Right lobe of liver (tissue), 6 donors: Measurements from ENCODE around the gene S1PR5. TPM values are rescaled to one million over a fixed set of nuclear protein-coding genes. Genes with fewer than 3 reads are reported as not detected.

Experiments
- ATAC-seq, 4 donors: fragments of 200-7000 bp; cut with Tn5 transposase; one replicate each; pipeline ENCODE4 v1.9.1; 2020; ENCODE audit warnings: mild to moderate bottlenecking in 4 of 4, moderate library complexity in 4 of 4
- DNase-seq, 3 donors: peaks; one replicate each; pipeline ENCODE4 v3.0.0-alpha.2; 2020
- H3K27ac ChIP-seq, 3 donors: fragments of 200-600 bp; one replicate each; pipeline ENCODE4 v1.8.0; 2022
- H3K27me3 ChIP-seq, 2 donors: fragments of 200-600 bp; one replicate each; pipeline ENCODE4 v1.8.0; 2022
- H3K36me3 ChIP-seq, 4 donors: fragments of 200-600 bp; sonication (generic) in 1 of 4; one replicate each; pipeline versions ENCODE4 v1.5.1 to v1.8.0; 2017 to 2022; ENCODE audit warnings: control low read depth in 1 of 4
- H3K4me1 ChIP-seq, 4 donors: fragments of 200-600 bp; sonication (generic) in 1 of 4; one replicate each; pipeline versions ENCODE4 v1.5.1 to v1.8.0; 2017 to 2022; ENCODE audit warnings: control low read depth in 1 of 4
- H3K4me3 ChIP-seq, 3 donors: fragments of 200-600 bp; one replicate each; pipeline ENCODE4 v1.8.0; 2022
- H3K9me3 ChIP-seq, 4 donors: fragments of 200-600 bp; sonication (generic) in 1 of 4; one replicate each; pipeline versions ENCODE4 v1.5.1 to v1.8.0; 2017 to 2022; ENCODE audit warnings: control low read depth in 1 of 4
- POLR2A ChIP-seq: fragments of 450-650 bp; IDR thresholded peaks from one replicate; pipeline ENCODE4 v1.6.1; 2017; ENCODE audit warnings: antibody characterized with exemption, mild to moderate bottlenecking
- WGBS: methylation state at CpG from one replicate; pipeline ENCODE4 v1.1.6; 2018; ENCODE audit warnings: low coverage, low lambda C conversion rate; ENCODE audit not compliant: insufficient coverage; ENCODE audit errors: missing lambda C conversion rate; 5-methylcytosine and 5-hydroxymethylcytosine counted together
- intact Hi-C, 2 donors: fragments of 100-400 bp; cut with DNase I; formaldehyde crosslinking; loops; one replicate each; pipeline versions ENCODE4 v1.11.2 to v1.14.1; 2022
- total RNA-seq, 6 experiments: library from RNA; depleted of rRNA in 2 of 6; stranded (reverse); fragments of >200 nt in 2 of 6; fragmentation: NEBNext Ultra II Directional in 3 of 6; extraction: Animal tissue kit (Norgen Biotek cat#: 25700) in 3 of 6; gene quantifications; one replicate each; pipeline versions ENCODE4 v1.1.0 to v1.2.4, GENCODE V29; 2016 to 2023
- TF ChIP-seq, protein P1 (sequence below), 4 donors: fragments of 200-600 bp in 3 of 4; fragments of 450-650 bp in 1 of 4; IDR thresholded peaks; one replicate each; pipeline versions ENCODE4 v1.5.1 to v1.8.0; 2016 to 2022; ENCODE audit warnings: antibody characterized with exemption in 4 of 4, mild to moderate bottlenecking in 2 of 4
- donor health status: DM: no; HTN: yes; CAD: no.
- donor health status: DM: no; HTN: no; CAD: no.
- donor health status: DM: no; HTN: no; CAD: no.
- donor health status: DM: no; HTN: yes; CAD: no.
- donor health status: DM: no; HTN: yes; CAD: no.

Gene S1PR5
- total RNA-seq, 6 experiments from 2014 or later, result 0.20 to 0.43 (median 0.35) TPM; not detected in 1

DNA sequence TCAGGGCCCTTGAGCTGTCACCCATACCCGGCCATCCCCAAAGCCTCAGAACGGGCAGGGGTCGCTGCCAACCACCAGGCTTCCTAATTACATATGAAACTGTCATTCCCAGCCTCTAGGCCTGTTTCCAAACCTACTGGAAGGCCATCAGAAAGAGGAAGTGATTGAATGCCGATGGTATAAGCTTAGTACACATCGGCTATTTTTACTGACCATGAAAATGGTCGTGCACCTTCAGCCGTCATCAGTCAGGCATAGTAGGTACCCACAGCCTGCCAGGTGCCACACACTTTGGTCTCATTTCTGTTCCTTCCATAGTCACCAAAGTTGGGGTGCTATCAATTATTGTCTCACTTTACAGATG is 38.3 kb upstream of the S1PR5 start:
- no peak overlapping the region for H3K27ac ChIP-seq
- peaks cover 0 to 73% (median 25%) of the 10 kb centered on the region in 4 donors for H3K36me3 ChIP-seq
- 45% methylated on average over 2 of the region's 7 CpGs for WGBS
- H3K27me3 ChIP-seq, result no peaks in the 10 kb centered on the region
- no peaks in the 10 kb centered on the region for H3K9me3 ChIP-seq
- ATAC-seq (no peak), DNase-seq (no peak)
- no peaks in the 10 kb centered on the region for H3K4me1 ChIP-seq
- no peak for TF ChIP-seq POLR2A
- TF ChIP-seq, protein P1, sequence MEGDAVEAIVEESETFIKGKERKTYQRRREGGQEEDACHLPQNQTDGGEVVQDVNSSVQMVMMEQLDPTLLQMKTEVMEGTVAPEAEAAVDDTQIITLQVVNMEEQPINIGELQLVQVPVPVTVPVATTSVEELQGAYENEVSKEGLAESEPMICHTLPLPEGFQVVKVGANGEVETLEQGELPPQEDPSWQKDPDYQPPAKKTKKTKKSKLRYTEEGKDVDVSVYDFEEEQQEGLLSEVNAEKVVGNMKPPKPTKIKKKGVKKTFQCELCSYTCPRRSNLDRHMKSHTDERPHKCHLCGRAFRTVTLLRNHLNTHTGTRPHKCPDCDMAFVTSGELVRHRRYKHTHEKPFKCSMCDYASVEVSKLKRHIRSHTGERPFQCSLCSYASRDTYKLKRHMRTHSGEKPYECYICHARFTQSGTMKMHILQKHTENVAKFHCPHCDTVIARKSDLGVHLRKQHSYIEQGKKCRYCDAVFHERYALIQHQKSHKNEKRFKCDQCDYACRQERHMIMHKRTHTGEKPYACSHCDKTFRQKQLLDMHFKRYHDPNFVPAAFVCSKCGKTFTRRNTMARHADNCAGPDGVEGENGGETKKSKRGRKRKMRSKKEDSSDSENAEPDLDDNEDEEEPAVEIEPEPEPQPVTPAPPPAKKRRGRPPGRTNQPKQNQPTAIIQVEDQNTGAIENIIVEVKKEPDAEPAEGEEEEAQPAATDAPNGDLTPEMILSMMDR (IDR thresholded peaks at IDR 0.05), result no peak
- intact Hi-C loops, result no loop called here
- H3K4me3 ChIP-seq, result no peak overlapping the region

DNA sequence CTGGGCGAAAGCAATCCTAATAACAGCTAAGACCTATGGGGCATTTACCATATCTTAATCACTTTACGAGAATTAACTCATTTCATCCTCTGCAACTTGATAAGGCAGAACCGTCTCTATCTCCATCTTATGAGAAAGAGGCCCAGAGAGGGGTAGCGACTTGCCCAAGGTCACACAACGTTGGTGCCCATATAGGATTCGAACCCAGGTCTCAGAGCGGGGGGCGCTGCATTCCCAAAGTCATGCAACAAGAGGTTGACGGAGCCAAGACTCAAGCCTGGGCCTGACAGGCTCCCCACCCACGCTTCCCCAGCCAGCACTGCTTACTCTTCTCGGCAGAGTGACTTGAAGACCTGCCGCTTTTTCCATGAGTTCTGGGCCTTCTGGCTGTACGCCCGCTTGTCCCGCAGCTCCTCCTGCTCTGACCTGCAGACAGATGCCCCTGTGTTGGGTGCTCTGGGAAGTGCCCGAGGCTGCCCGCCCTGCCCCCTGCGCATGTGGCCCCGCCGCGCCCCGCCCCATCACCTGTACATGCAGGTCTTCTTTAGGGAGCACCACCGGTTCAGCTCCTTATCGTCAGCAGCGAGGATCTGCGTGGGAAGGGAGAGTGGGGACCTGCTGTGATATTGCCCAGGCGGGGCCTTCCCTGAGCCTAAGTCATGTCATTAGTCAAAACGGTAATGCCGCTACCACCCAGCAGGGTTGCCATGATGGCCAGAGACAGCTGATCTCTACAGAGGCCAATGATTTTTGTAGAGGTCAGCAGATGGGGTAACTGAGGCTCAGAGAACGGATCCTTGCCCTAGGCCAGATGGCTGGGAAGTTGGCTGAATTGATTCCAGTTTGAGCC is 37.7 kb upstream of the S1PR5 start:
- Histone ChIP-seq H3K27ac (no peak overlapping the region), H3K36me3 (peaks cover 0 to 71% (median 25%) of the 10 kb centered on the region in 4 donors), H3K4me3 (no peak overlapping the region), H3K9me3 (no peaks in the 10 kb centered on the region), H3K4me1 (no peaks in the 10 kb centered on the region), H3K27me3 (no peaks in the 10 kb centered on the region)
- ATAC-seq (no peak), DNase-seq (no peak)
- 88% methylated on average over 23 of the region's 30 CpGs for WGBS
- intact Hi-C loops, result no loop called here
- TF ChIP-seq, protein P1 (IDR thresholded peaks at IDR 0.05), result no peak
- TF ChIP-seq POLR2A, result no peak

DNA sequence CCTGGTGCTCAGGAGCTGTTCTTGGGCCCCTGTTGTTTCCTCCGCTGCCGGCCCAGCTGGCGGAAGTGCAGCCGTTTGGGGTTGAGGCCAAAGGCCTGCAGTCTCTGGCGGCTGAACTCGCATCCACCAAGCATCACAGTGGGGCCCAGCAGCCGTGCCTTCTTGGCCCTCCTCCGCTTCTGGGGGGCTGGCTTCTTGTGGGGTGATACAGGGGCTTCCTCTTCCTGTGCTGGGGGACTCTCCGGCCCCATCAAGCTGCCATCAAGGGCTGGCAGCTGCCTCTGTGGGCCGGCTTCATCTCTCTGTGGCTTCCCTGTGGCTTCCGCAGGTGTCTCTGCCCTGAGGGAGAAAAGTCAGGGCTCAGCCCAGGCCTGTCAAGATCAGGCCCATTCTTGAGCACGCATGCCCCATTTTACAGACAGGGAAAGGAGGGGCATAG is 36.7 kb upstream of the S1PR5 start:
- Histone ChIP-seq H3K9me3 (no peaks in the 10 kb centered on the region), H3K27me3 (no peaks in the 10 kb centered on the region), H3K4me3 (no peak overlapping the region), H3K4me1 (no peaks in the 10 kb centered on the region), H3K27ac (no peak overlapping the region), H3K36me3 (peaks cover 0 to 73% (median 22%) of the 10 kb centered on the region in 4 donors)
- 43% methylated on average over 2 of the region's 12 CpGs for WGBS
- peak; percentile 17 to 58 (median 31) for ATAC-seq
- intact Hi-C loops, result no loop called here
- DNase-seq, result no peak
- TF ChIP-seq POLR2A, result no peak
- TF ChIP-seq, protein P1 (IDR thresholded peaks at IDR 0.05), result no peak

DNA sequence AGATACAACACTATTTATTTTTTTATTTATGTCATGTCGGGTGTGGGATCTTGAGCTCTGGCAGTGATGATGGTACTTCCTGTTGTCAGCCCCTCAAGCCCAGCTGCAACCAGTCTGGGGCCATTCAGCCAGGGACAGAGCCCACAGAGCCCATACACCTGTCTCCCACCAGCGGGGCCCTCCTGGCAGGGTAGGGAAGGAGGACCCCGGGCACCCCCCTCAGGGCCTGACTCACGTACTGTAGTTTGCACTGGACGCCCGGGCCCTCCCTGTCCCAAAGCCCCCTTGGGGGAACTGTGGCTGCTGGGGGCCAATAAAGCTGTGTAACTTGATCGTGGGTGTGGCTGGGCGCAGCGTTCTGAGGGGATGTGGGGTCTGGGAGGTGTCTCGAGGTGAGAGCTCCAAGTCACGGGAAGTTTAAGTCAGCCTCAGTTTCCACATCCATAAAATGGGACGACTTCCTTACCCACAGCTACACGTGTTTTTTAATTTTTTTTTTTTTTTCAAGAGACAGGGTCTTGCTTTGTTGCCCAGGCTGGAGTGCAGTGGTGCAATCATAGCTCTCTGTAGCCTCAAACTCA is 35.9 kb upstream of the S1PR5 start:
- H3K4me3 ChIP-seq, result no peak overlapping the region
- no peak overlapping the region for H3K27ac ChIP-seq
- peak in 2 of 4 donors; percentile 6 to 8 for ATAC-seq
- DNase-seq, result no peak
- intact Hi-C loops, result no loop called here
- H3K27me3 ChIP-seq, result no peaks in the 10 kb centered on the region
- peaks cover 0 to 80% (median 24%) of the 10 kb centered on the region in 4 donors for H3K36me3 ChIP-seq
- no peaks in the 10 kb centered on the region for H3K4me1 ChIP-seq
- WGBS, result 60% methylated on average over 8 of the region's 13 CpGs
- no peaks in the 10 kb centered on the region for H3K9me3 ChIP-seq
- TF ChIP-seq POLR2A, result no peak
- TF ChIP-seq, protein P1 (IDR thresholded peaks at IDR 0.05), result no peak
